OCI-LY1 (cell line): ENCODE data around the gene CAMTA1.

Experiments
- H2AFZ ChIP-seq: fragments of 200-600 bp; sonication (generic), shearing (Covaris generic); 2 replicates; pipeline ENCODE4 v1.6.0; 2014; ENCODE audit warnings: antibody characterized with exemption, mild to moderate bottlenecking, low read length
- H3F3A ChIP-seq: fragments of 200-600 bp; sonication (generic), shearing (Covaris generic); 2 replicates; pipeline ENCODE4 v1.6.0; 2014; ENCODE audit warnings: mild to moderate bottlenecking, antibody characterized with exemption, low read length, moderate library complexity; ENCODE audit not compliant: insufficient read depth
- H3K27ac ChIP-seq: fragments of 200-600 bp; sonication (generic); 2 replicates; pipeline ENCODE4 v1.5.1; 2014; ENCODE audit warnings: low read length, mixed run types, mild to moderate bottlenecking, low read depth; ENCODE audit not compliant: poor library complexity, severe bottlenecking
- H3K27me3 ChIP-seq: fragments of 200-600 bp; sonication (generic); 2 replicates; pipeline ENCODE4 v1.6.0; 2014; ENCODE audit warnings: antibody characterized with exemption, mild to moderate bottlenecking, low read length, moderate library complexity; ENCODE audit not compliant: insufficient read depth
- H3K36me3 ChIP-seq: fragments of 200-600 bp; sonication (generic); 2 replicates; pipeline ENCODE4 v1.6.1; 2014; ENCODE audit warnings: mild to moderate bottlenecking, antibody characterized with exemption, low read length, moderate library complexity, mixed read lengths; ENCODE audit not compliant: insufficient read depth
- H3K4me1 ChIP-seq: fragments of 200-600 bp; sonication (generic); 2 replicates; pipeline ENCODE4 v1.5.1; 2014; ENCODE audit warnings: mild to moderate bottlenecking, low read length, moderate library complexity; ENCODE audit not compliant: insufficient read depth, severe bottlenecking
- H3K4me2 ChIP-seq: fragments of 200-600 bp; sonication (generic), shearing (Covaris generic); 2 replicates; pipeline ENCODE4 v1.6.1; 2014; ENCODE audit warnings: low read length
- H3K4me3 ChIP-seq: fragments of 200-600 bp; sonication (generic); 2 replicates; pipeline ENCODE4 v1.5.1; 2014; ENCODE audit warnings: low read length, low read depth, mild to moderate bottlenecking, mixed read lengths; ENCODE audit not compliant: poor library complexity, severe bottlenecking
- H3K79me2 ChIP-seq: fragments of 200-600 bp; shearing (Covaris generic); 2 replicates; pipeline ENCODE4 v1.6.1; 2016; ENCODE audit warnings: mixed run types, low read length, mixed read lengths; ENCODE audit not compliant: insufficient read depth
- H3K9ac ChIP-seq: fragments of 200-600 bp; sonication (generic), shearing (Covaris generic); 2 replicates; pipeline ENCODE4 v1.6.1; 2014; ENCODE audit warnings: mild to moderate bottlenecking, low read length, mixed read lengths
- H3K9me2 ChIP-seq: fragments of 200-600 bp; sonication (generic), shearing (Covaris generic); 2 replicates; pipeline ENCODE4 v1.6.1; 2014; ENCODE audit warnings: low read depth, mild to moderate bottlenecking, low read length, mixed read lengths
- H3K9me3 ChIP-seq: fragments of 200-600 bp; shearing (Covaris generic); 2 replicates; pipeline ENCODE4 v1.6.1; 2014; ENCODE audit warnings: low read length, mixed read lengths
- H4K20me1 ChIP-seq: fragments of 200-600 bp; sonication (generic), shearing (Covaris generic); 2 replicates; pipeline ENCODE4 v1.6.0; 2016; ENCODE audit warnings: mild to moderate bottlenecking, low read length; ENCODE audit not compliant: insufficient read depth
- CTCF ChIP-seq: fragments of 200-600 bp; sonication (generic), shearing (Covaris generic); IDR thresholded peaks from 2 replicates; pipeline ENCODE4 v1.5.1; 2017; ENCODE audit warnings: mild to moderate bottlenecking, antibody characterized with exemption, low read length, moderate library complexity, mixed read lengths
- EZH2 ChIP-seq: fragments of 200-600 bp; sonication (generic), shearing (Covaris generic); IDR thresholded peaks from 2 replicates; pipeline ENCODE4 v1.8.0; 2017; ENCODE audit warnings: borderline replicate concordance, mixed run types, mild to moderate bottlenecking, antibody characterized with exemption, low read length, moderate library complexity, mixed read lengths

The CAMTA1 gene

GRCh38 chr1:7460807-7461206 is 675.6 kb downstream of the CAMTA1 start:
- no peak overlapping the region for H3K4me3 ChIP-seq
- TF ChIP-seq EZH2 (no peak), CTCF (no peak; the same call in 1 of the 2 replicates)
- H3K27ac ChIP-seq, result no peak overlapping the region
- H2AFZ ChIP-seq, result no peak overlapping the region
- H4K20me1 ChIP-seq, result no peaks in the 10 kb centered on the region
- H3K9me2 ChIP-seq, result no peaks in the 10 kb centered on the region
- H3K9ac ChIP-seq, result no peak overlapping the region
- H3K9me3 ChIP-seq, result no peaks in the 10 kb centered on the region
- no peaks in the 10 kb centered on the region for H3F3A ChIP-seq
- H3K79me2 ChIP-seq, result no peaks in the 10 kb centered on the region
- no peaks in the 10 kb centered on the region for H3K4me1 ChIP-seq
- H3K27me3 ChIP-seq, result 0 out of 2 replicates have a peak, but pooled peaks cover 7% of the 10 kb centered on the region
- no peak overlapping the region for H3K4me2 ChIP-seq
- no peaks in the 10 kb centered on the region for H3K36me3 ChIP-seq

- no peaks in the 10 kb centered on the region for H3K9me3 ChIP-seq
- H3K4me2 ChIP-seq, result no peak overlapping the region
- TF ChIP-seq CTCF (no peak), EZH2 (no peak)
- H2AFZ ChIP-seq, result no peak overlapping the region
- no peaks in the 10 kb centered on the region for H3F3A ChIP-seq
- no peaks in the 10 kb centered on the region for H3K79me2 ChIP-seq
- H4K20me1 ChIP-seq, result no peaks in the 10 kb centered on the region
- no peak overlapping the region for H3K4me3 ChIP-seq
- H3K4me1 ChIP-seq, result no peaks in the 10 kb centered on the region
- H3K9me2 ChIP-seq, result no peaks in the 10 kb centered on the region
- H3K27me3 ChIP-seq, result 0 out of 2 replicates have a peak, but pooled peaks cover 10% of the 10 kb centered on the region
- H3K9ac ChIP-seq, result no peak overlapping the region
- no peak overlapping the region for H3K27ac ChIP-seq
- no peaks in the 10 kb centered on the region for H3K36me3 ChIP-seq
Observed at GRCh38 chr1:7462617-7463016, 677.4 kb downstream of the CAMTA1 start.

- Histone ChIP-seq H3K27ac (no peak overlapping the region), H4K20me1 (no peaks in the 10 kb centered on the region), H3K4me1 (no peaks in the 10 kb centered on the region), H3K4me3 (no peak overlapping the region), H3K9me3 (no peaks in the 10 kb centered on the region), H3F3A (no peaks in the 10 kb centered on the region), H3K27me3 (0 out of 2 replicates have a peak, but pooled peaks cover 8% of the 10 kb centered on the region), H2AFZ (no peak overlapping the region), H3K36me3 (no peaks in the 10 kb centered on the region), H3K79me2 (no peaks in the 10 kb centered on the region), H3K4me2 (no peak overlapping the region), H3K9me2 (no peaks in the 10 kb centered on the region), H3K9ac (no peak overlapping the region)
- no peak for TF ChIP-seq CTCF
- TF ChIP-seq EZH2, result no peak
Observed at GRCh38 chr1:7463526-7463925, 678.3 kb downstream of the CAMTA1 start.
